ENCODE results near the gene LARP4B. TPM values are rescaled to one million over a fixed set of nuclear protein-coding genes. Genes with fewer than 3 reads are reported as not detected.
A peak's percentile ranks its signal among the peaks of the same experiment; 100 is the strongest.

The LARP4B gene
- polyA plus RNA-seq, 1 experiment = 33.5 TPM

- peaks cover 3% of the 10 kb centered on the region for H3K9me3 ChIP-seq (ENCODE audit: control insufficient read depth, insufficient read depth, low read length)
- POLR2A ChIA-PET = no interaction called here
- no peak overlapping the region for H3K4me3 ChIP-seq (ENCODE audit: low read depth, low read length)
- H3K27ac ChIP-seq (ENCODE audit: low read depth, low read length) = no peak overlapping the region
- CTCF ChIA-PET = no interaction called here
- no peaks in the 10 kb centered on the region for H3K27me3 ChIP-seq (ENCODE audit: control insufficient read depth, insufficient read depth, low read length)
- no peak for DNase-seq (ENCODE audit: low read depth, low spot score)
- TF ChIP-seq CTCF (IDR thresholded peaks at IDR 0.05; ENCODE audit: low read depth, low read length) = no peak
Observed at GRCh38 chr10:851901-852300, 79.6 kb downstream of the LARP4B start.

GRCh38 chr10:850093-850492, 81.4 kb downstream of the LARP4B start:
- Histone ChIP-seq H3K9me3 (ENCODE audit: control insufficient read depth, insufficient read depth, low read length) (peaks cover 3% of the 10 kb centered on the region), H3K27ac (ENCODE audit: low read depth, low read length) (no peak overlapping the region), H3K4me3 (ENCODE audit: low read depth, low read length) (no peak overlapping the region), H3K27me3 (ENCODE audit: control insufficient read depth, insufficient read depth, low read length) (no peaks in the 10 kb centered on the region)
- CTCF ChIA-PET = no interaction called here
- no peak for TF ChIP-seq CTCF (IDR thresholded peaks at IDR 0.05; ENCODE audit: low read depth, low read length)
- DNase-seq (ENCODE audit: low read depth, low spot score) = no peak
- POLR2A ChIA-PET = no interaction called here

GRCh38 chr10:847868-848267, 83.6 kb downstream of the LARP4B start:
- POLR2A ChIA-PET = no interaction called here
- no peak for DNase-seq (ENCODE audit: low read depth, low spot score)

GRCh38 chr10:846126-846685, 85.3 kb downstream of the LARP4B start:
- no peak for DNase-seq (ENCODE audit: low read depth, low spot score)
- Histone ChIP-seq H3K27me3 (ENCODE audit: control insufficient read depth, insufficient read depth, low read length) (no peaks in the 10 kb centered on the region), H3K9me3 (ENCODE audit: control insufficient read depth, insufficient read depth, low read length) (peaks cover 2% of the 10 kb centered on the region; the same call in 1 of the 2 replicates), H3K27ac (ENCODE audit: low read depth, low read length) (peak overlapping the region; percentile 13), H3K4me3 (ENCODE audit: low read depth, low read length) (no peak overlapping the region)
- ChIA-PET POLR2A (no interaction called here), CTCF (no interaction called here)
- no peak for TF ChIP-seq CTCF (IDR thresholded peaks at IDR 0.05; ENCODE audit: low read depth, low read length)

More at GRCh38 chr10:847868-848267, 83.6 kb downstream of the LARP4B start:
- no peaks in the 10 kb centered on the region for H3K27me3 ChIP-seq (ENCODE audit: control insufficient read depth, insufficient read depth, low read length)
- no peak overlapping the region for H3K4me3 ChIP-seq (ENCODE audit: low read depth, low read length)
- CTCF ChIA-PET = no interaction called here
- no peak for TF ChIP-seq CTCF (IDR thresholded peaks at IDR 0.05; ENCODE audit: low read depth, low read length)
- no peak overlapping the region for H3K27ac ChIP-seq (ENCODE audit: low read depth, low read length)
- H3K9me3 ChIP-seq (ENCODE audit: control insufficient read depth, insufficient read depth, low read length) = peaks cover 3% of the 10 kb centered on the region

- Histone ChIP-seq H3K4me3 (ENCODE audit: low read depth, low read length) (no peak overlapping the region), H3K27ac (ENCODE audit: low read depth, low read length) (no peak overlapping the region), H3K27me3 (ENCODE audit: control insufficient read depth, insufficient read depth, low read length) (no peaks in the 10 kb centered on the region), H3K9me3 (ENCODE audit: control insufficient read depth, insufficient read depth, low read length) (no peaks in the 10 kb centered on the region)
- TF ChIP-seq CTCF (IDR thresholded peaks at IDR 0.05; ENCODE audit: low read depth, low read length) = no peak
- DNase-seq (ENCODE audit: low read depth, low spot score) = no peak
- ChIA-PET POLR2A (no interaction called here), CTCF (no interaction called here)
Observed at GRCh38 chr10:845526-845925, 86.0 kb downstream of the LARP4B start.

All from AG04450 (cell line).